HG03442 (cell line): Measurements from ENCODE around the gene UBLCP1.
A peak's percentile ranks its signal among the peaks of the same experiment; 100 is the strongest.

Source experiments
- ATAC-seq: cut with Tn5 transposase; IDR thresholded peaks from one replicate; pipeline ENCODE4 v1.9.1; 2021; ENCODE audit warnings: mild to moderate bottlenecking, moderate library complexity; ENCODE audit not compliant: unreplicated experiment

UBLCP1 gene

GRCh38 chr5:159309689-159310433 is 46.8 kb downstream of the UBLCP1 start:
- no peak for ATAC-seq

- no peak for ATAC-seq
Measured at GRCh38 chr5:159310511-159310910, 47.4 kb downstream of the UBLCP1 start.

- ATAC-seq: no peak
Measured at GRCh38 chr5:159311063-159311462, 48.0 kb downstream of the UBLCP1 start.

GRCh38 chr5:159313197-159313596 is 50.1 kb downstream of the UBLCP1 start:
- no peak for ATAC-seq

GRCh38 chr5:159316519-159317383 is 53.7 kb downstream of the UBLCP1 start:
- ATAC-seq: no peak

GRCh38 chr5:159317849-159318248 is 54.8 kb downstream of the UBLCP1 start:
- ATAC-seq: no peak

- no peak for ATAC-seq
Measured at GRCh38 chr5:159318448-159318847, 55.4 kb downstream of the UBLCP1 start.

GRCh38 chr5:159319363-159319762 is 56.3 kb downstream of the UBLCP1 start:
- no peak for ATAC-seq

- ATAC-seq: no peak
Measured at GRCh38 chr5:159319832-159320231, 56.7 kb downstream of the UBLCP1 start.

GRCh38 chr5:159322180-159322579 is 59.1 kb downstream of the UBLCP1 start:
- ATAC-seq: no peak

- no peak for ATAC-seq
Measured at GRCh38 chr5:159324102-159324755, 61.1 kb downstream of the UBLCP1 start.

GRCh38 chr5:159324986-159325385 is 61.9 kb downstream of the UBLCP1 start:
- ATAC-seq: no peak

- ATAC-seq: no peak
Measured at GRCh38 chr5:159330131-159330800, 67.2 kb downstream of the UBLCP1 start, which contains the start of gene IL12B. IL12B (minus strand) TSS chr5:159330487; CDS start chr5:159326782, 3,705 bp downstream.

GRCh38 chr5:159331093-159331973 is 68.2 kb downstream of the UBLCP1 start:
- ATAC-seq: peak; percentile 52

- ATAC-seq: peak; percentile 39
Measured at GRCh38 chr5:159332800-159333544, 69.9 kb downstream of the UBLCP1 start.

GRCh38 chr5:159333545-159333925 is 70.4 kb downstream of the UBLCP1 start:
- no peak for ATAC-seq
